Effector memory CD4-positive, alpha-beta T cell (primary cell): ENCODE results near the gene MGAT5.

Source experiments
- DNase-seq, 3 donors: peaks; one replicate each; pipeline ENCODE4 v3.0.0-alpha.2; 2020
- H3K27ac ChIP-seq: 2 replicates; pipeline ENCODE4 v1.7.0; 2013; ENCODE audit warnings: mild to moderate bottlenecking, low read length, moderate library complexity; ENCODE audit not compliant: insufficient read depth, poor library complexity, severe bottlenecking
- H3K27me3 ChIP-seq: replicated peaks from 2 replicates; pipeline ENCODE4 v1.7.0; 2013; ENCODE audit warnings: mild to moderate bottlenecking, low read length; ENCODE audit not compliant: insufficient read depth, control insufficient read depth, poor library complexity, severe bottlenecking
- H3K36me3 ChIP-seq: 2 replicates; pipeline ENCODE4 v1.7.0; 2013; ENCODE audit warnings: mild to moderate bottlenecking, low read length, moderate library complexity; ENCODE audit not compliant: control insufficient read depth, insufficient read depth
- H3K4me1 ChIP-seq: 2 replicates; pipeline ENCODE4 v1.7.0; 2013; ENCODE audit warnings: low read length, mild to moderate bottlenecking; ENCODE audit not compliant: control insufficient read depth, insufficient read depth, poor library complexity, severe bottlenecking
- H3K4me3 ChIP-seq: 2 replicates; pipeline ENCODE4 v1.7.0; 2013; ENCODE audit warnings: low read length, low read depth, mild to moderate bottlenecking; ENCODE audit not compliant: insufficient read depth, poor library complexity, severe bottlenecking
- H3K9me3 ChIP-seq: 2 replicates; pipeline ENCODE4 v1.7.0; 2013; ENCODE audit warnings: mild to moderate bottlenecking, low read length, moderate library complexity; ENCODE audit not compliant: control insufficient read depth

MGAT5 gene

GRCh38 chr2:134367213-134367612 is 113.3 kb downstream of the MGAT5 start:
- peaks cover 27% of the 10 kb centered on the region for H3K36me3 ChIP-seq
- peaks cover 15% of the 10 kb centered on the region for H3K4me1 ChIP-seq
- no peak overlapping the region for H3K4me3 ChIP-seq
- no peak for DNase-seq
- H3K27ac ChIP-seq: no peak overlapping the region
- no peaks in the 10 kb centered on the region for H3K27me3 ChIP-seq
- no peaks in the 10 kb centered on the region for H3K9me3 ChIP-seq

DNA sequence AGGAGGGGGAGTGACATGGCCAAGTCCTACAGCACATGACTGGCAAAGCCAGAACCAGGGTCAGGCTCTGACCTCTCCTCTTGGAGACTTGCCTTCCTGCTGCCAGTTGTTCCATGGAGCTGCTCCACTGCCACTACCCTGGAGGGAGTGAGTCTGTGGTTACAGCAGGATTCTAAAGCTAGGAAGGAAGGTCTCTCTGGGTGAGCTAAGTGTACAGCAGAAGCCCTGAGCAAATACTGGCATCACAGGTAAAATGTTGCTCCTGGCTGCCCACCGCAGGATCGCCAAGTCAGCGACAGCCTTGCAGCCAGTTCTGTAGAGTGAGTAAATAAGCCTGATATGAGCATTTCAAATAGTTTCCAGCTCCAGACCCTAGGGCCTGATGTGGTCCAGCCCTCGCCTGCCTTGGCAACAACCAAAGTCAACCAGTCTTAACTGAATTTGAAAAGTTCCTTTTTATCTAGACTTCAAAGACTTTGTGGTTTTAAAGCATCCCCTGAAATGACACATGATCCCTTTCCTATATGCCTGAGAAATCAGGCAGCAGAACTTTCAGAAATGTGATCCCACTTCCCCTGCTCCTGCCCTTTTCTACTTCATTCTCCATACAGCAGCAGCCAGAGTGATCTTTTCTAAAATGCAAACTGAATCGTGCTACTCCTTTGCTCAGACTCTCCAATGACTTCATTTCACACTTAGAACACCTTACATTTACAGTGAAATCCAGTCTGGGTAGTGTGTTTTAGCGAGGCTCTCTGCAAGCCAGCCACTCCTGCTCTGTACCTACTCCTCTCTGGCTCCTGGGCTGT is 114.3 kb downstream of the MGAT5 start:
- H3K36me3 ChIP-seq: peaks cover 22% of the 10 kb centered on the region
- no peak overlapping the region for H3K27ac ChIP-seq
- no peaks in the 10 kb centered on the region for H3K9me3 ChIP-seq
- peaks cover 15% of the 10 kb centered on the region for H3K4me1 ChIP-seq
- H3K27me3 ChIP-seq: no peaks in the 10 kb centered on the region
- no peak for DNase-seq
- H3K4me3 ChIP-seq: no peak overlapping the region

GRCh38 chr2:134369220-134369902 is 115.5 kb downstream of the MGAT5 start:
- H3K4me1 ChIP-seq: peaks cover 15% of the 10 kb centered on the region
- H3K9me3 ChIP-seq: no peaks in the 10 kb centered on the region
- H3K4me3 ChIP-seq: no peak overlapping the region
- H3K27me3 ChIP-seq: no peaks in the 10 kb centered on the region
- H3K36me3 ChIP-seq: peaks cover 16% of the 10 kb centered on the region
- DNase-seq: no peak
- no peak overlapping the region for H3K27ac ChIP-seq

- no peaks in the 10 kb centered on the region for H3K27me3 ChIP-seq
Observed at GRCh38 chr2:134370655-134371445, 117.0 kb downstream of the MGAT5 start.

GRCh38 chr2:134372141-134372540 is 118.3 kb downstream of the MGAT5 start:
- Histone ChIP-seq H3K36me3 (peaks cover 30% of the 10 kb centered on the region), H3K9me3 (no peaks in the 10 kb centered on the region), H3K27me3 (no peaks in the 10 kb centered on the region), H3K4me1 (peaks cover 10% of the 10 kb centered on the region), H3K4me3 (no peak overlapping the region), H3K27ac (no peak overlapping the region)
- DNase-seq: no peak

More at GRCh38 chr2:134370655-134371445, 117.0 kb downstream of the MGAT5 start:
- Histone ChIP-seq H3K27ac (no peak overlapping the region), H3K4me1 (peaks cover 15% of the 10 kb centered on the region), H3K4me3 (no peak overlapping the region), H3K36me3 (peaks cover 20% of the 10 kb centered on the region), H3K9me3 (no peaks in the 10 kb centered on the region)
- no peak for DNase-seq

- no peak for DNase-seq
- H3K27ac ChIP-seq: no peak overlapping the region
- peaks cover 31% of the 10 kb centered on the region for H3K36me3 ChIP-seq
- no peaks in the 10 kb centered on the region for H3K9me3 ChIP-seq
- no peak overlapping the region for H3K4me3 ChIP-seq
- H3K4me1 ChIP-seq: peaks cover 5% of the 10 kb centered on the region
- H3K27me3 ChIP-seq: no peaks in the 10 kb centered on the region
Observed at GRCh38 chr2:134372611-134373131, 118.8 kb downstream of the MGAT5 start.

GRCh38 chr2:134375935-134376334 is 122.1 kb downstream of the MGAT5 start:
- no peaks in the 10 kb centered on the region for H3K9me3 ChIP-seq
- H3K36me3 ChIP-seq: peaks cover 20% of the 10 kb centered on the region
- H3K4me3 ChIP-seq: no peak overlapping the region
- no peaks in the 10 kb centered on the region for H3K4me1 ChIP-seq
- H3K27ac ChIP-seq: no peak overlapping the region
- H3K27me3 ChIP-seq: no peaks in the 10 kb centered on the region
- no peak for DNase-seq

DNA sequence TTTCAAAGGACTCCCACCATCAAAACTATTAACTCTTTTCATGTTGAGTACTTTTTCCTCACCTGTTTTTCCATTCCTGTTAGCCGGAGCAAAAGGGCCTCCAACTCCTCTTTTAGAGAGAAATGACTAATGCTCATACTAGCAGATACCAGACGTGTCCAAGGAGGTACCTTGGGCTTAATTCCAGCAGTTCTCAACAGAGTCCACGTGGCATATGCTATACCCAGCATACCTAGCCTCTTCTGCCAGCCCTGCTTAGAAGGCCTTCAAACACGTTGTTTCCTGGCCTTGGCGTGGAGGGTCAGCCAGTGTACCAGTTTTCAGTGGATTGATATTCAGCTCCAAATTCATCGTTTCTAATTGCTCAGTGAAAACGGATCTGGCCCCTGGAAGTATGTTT is 123.9 kb downstream of the MGAT5 start:
- no peak overlapping the region for H3K4me3 ChIP-seq
- no peak overlapping the region for H3K27ac ChIP-seq
- H3K36me3 ChIP-seq: peaks cover 17% of the 10 kb centered on the region
- no peaks in the 10 kb centered on the region for H3K9me3 ChIP-seq
- no peak for DNase-seq
- H3K27me3 ChIP-seq: no peaks in the 10 kb centered on the region
- H3K4me1 ChIP-seq: no peaks in the 10 kb centered on the region

DNA sequence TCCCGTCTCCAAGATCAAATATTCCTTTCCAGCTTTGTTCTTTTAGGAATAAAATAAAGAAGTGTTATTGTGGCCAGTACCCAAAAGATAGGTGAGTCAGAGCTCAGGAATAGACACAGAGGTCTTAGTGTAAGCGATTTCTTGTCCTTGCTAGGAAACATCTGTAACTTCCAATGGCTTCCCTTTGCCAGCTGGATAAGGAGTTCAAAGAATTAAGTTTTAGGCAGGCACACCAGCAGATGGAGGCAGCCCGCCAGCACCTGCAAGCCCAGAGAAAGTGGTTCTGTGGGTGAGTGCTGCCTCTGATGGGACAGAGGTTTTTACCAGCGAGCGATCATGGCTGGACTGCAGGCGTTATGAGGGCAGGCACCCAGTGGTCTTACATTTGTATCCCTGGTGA is 125.4 kb downstream of the MGAT5 start:
- H3K36me3 ChIP-seq: peaks cover 15% of the 10 kb centered on the region

More for the DNA sequence above, 125.4 kb downstream of the MGAT5 start:
- no peaks in the 10 kb centered on the region for H3K4me1 ChIP-seq
- no peak overlapping the region for H3K27ac ChIP-seq
- DNase-seq: no peak
- H3K27me3 ChIP-seq: no peaks in the 10 kb centered on the region
- H3K9me3 ChIP-seq: no peaks in the 10 kb centered on the region
- H3K4me3 ChIP-seq: no peak overlapping the region
